ENCODE data around the gene PGM5.

DNA sequence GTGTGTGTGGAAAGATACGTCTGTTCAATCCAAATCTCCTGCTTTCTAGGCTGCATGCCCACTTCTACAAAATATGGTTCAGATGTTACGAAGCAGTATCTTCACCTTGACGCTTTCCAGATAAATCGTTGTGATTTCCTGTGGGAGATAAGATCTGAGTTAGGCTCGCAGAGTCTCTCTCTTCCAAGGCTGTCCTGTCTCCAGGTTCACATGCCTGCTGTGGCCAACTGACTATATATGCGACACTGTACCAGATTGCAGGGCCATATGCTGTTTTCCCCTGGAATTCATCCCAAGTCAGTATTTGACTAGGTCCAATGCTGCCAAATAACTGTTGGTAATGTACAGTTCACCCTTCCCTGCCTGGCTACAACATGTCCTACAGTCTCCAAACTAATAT, 136.4 kb downstream of the PGM5 start:
- TF ChIP-seq TAF1 (IDR thresholded peaks at IDR 0.05; ENCODE audit: borderline replicate concordance, low read depth, low read length) = no peak
- TF ChIP-seq POLR2A (IDR thresholded peaks at IDR 0.05; ENCODE audit: low read depth, low read length) = no peak
